Gastrocnemius medialis (tissue), 4 donors: ENCODE measurements around the gene SLC25A18.

ENCODE experiments used
- CTCF ChIP-seq, 5 experiments: fragments of 450-650 bp in 3 of 5; fragments of 200-600 bp in 2 of 5; sonication (generic) in 2 of 5; IDR thresholded peaks in 4 of 5; conservative IDR thresholded peaks in 1 of 5; 1 replicate in 4 of 5; 2 replicates in 1 of 5; pipeline ENCODE4 v1.5.1; 2016 to 2019; ENCODE audit warnings: antibody characterized with exemption in 5 of 5, mild to moderate bottlenecking in 3 of 5, moderate library complexity in 3 of 5
- POLR2A ChIP-seq, 2 donors: fragments of 450-650 bp; IDR thresholded peaks; one replicate each; pipeline ENCODE4 v1.6.1; 2017; ENCODE audit warnings: antibody characterized with exemption in 2 of 2, mild to moderate bottlenecking in 2 of 2, moderate library complexity in 2 of 2

DNA sequence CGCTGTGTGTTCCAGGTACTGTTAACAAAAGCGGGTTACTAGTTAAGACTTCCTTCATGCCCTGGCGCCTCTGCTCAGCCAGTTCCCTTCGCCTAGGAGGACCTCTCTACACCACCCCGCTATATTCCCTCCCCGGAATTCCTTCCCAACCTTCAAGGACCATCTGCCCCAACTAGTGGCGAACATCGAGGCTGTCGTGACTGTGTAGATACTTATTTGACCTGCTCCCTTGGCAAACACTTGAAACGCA lies 74.8 kb downstream of the SLC25A18 start:
- TF ChIP-seq POLR2A (IDR thresholded peaks at IDR 0.05) (no peak), CTCF (IDR thresholded peaks at IDR 0.05 in 4 of 5, conservative IDR thresholded peaks at IDR 0.05 in 1 of 5) (no peak)
